ENCODE measurements around the gene SFT2D1.

Gene SFT2D1

GRCh38 chr6:166381733-166382499 lies 39.6 kb upstream of the SFT2D1 start:
- Histone ChIP-seq H3K27ac (0 out of 2 replicates have a peak overlapping the region, but pooled peaks have one; percentile 7), H3K36me3 (ENCODE audit: insufficient read depth) (no peaks in the 10 kb centered on the region), H3K27me3 (ENCODE audit: insufficient read depth, low read depth) (no peaks in the 10 kb centered on the region), H2AFZ (ENCODE audit: low read depth) (peak overlapping the region; percentile 62), H3K4me3 (IDR thresholded peaks at IDR 0.05; ENCODE audit: insufficient read depth, low read depth, low read length) (no peak overlapping the region), H4K20me1 (ENCODE audit: insufficient read depth) (no peaks in the 10 kb centered on the region), H3K79me2 (ENCODE audit: insufficient read depth, low read depth) (no peaks in the 10 kb centered on the region), H3K4me1 (ENCODE audit: low read depth, poor library complexity, severe bottlenecking) (peaks cover 21% of the 10 kb centered on the region), H3K9ac (peak overlapping the region; percentile 36; the same call in 1 of the 2 replicates), H3K4me2 (peak overlapping the region; percentile 86)
- peak; percentile 72 for TF ChIP-seq CTCF (conservative IDR thresholded peaks at IDR 0.05; ENCODE audit: low read depth, low read length)

DNA sequence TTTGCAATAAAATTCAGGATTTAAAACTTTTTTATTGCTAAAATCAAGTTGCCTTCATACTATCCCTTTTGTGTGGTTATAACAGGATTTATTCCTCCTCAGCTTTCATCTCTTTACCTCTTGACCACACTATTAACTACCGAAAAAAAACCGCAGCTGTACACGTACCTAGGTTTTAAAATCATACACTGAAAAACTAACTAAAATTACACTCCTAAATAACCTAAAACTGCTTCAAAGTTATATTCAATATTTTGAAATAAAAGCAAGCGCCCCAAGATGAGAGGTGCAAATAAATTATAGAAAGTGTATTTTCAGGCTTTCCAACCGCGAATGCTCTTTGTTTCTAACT lies 39.0 kb upstream of the SFT2D1 start:
- H3K27ac ChIP-seq, result 0 out of 2 replicates have a peak overlapping the region, but pooled peaks have one; percentile 7
- H3K27me3 ChIP-seq (ENCODE audit: insufficient read depth, low read depth), result no peaks in the 10 kb centered on the region
- no peak overlapping the region for H3K4me3 ChIP-seq (IDR thresholded peaks at IDR 0.05; ENCODE audit: insufficient read depth, low read depth, low read length)
- H3K79me2 ChIP-seq (ENCODE audit: insufficient read depth, low read depth), result no peaks in the 10 kb centered on the region
- peaks cover 21% of the 10 kb centered on the region for H3K4me1 ChIP-seq (ENCODE audit: low read depth, poor library complexity, severe bottlenecking)
- H3K4me2 ChIP-seq, result peak overlapping the region; percentile 86
- H2AFZ ChIP-seq (ENCODE audit: low read depth), result peak overlapping the region; percentile 62
- TF ChIP-seq CTCF (conservative IDR thresholded peaks at IDR 0.05; ENCODE audit: low read depth, low read length), result no peak
- no peaks in the 10 kb centered on the region for H3K36me3 ChIP-seq (ENCODE audit: insufficient read depth)
- H4K20me1 ChIP-seq (ENCODE audit: insufficient read depth), result no peaks in the 10 kb centered on the region
- H3K9ac ChIP-seq, result peak overlapping the region; percentile 36; the same call in 1 of the 2 replicates

DNA sequence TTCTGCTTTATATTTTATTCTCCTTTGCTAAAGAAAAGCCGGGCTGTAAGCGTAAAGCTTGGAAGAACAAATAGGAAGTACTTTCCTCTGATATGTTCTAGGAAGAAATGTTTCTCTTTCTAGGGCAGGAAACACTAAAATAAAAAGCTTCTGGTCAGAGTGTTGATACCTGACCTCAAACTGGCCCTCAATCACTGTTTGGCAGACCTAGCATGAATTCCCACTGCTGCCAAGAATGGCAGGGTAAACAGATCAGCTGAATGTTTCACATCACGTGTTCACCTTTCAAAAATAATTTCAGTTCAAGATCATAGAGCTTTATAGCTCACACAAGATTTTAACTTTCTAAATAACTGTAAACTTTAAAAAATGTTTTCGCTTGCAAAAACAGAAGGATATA lies 37.5 kb upstream of the SFT2D1 start:
- Histone ChIP-seq H2AFZ (ENCODE audit: low read depth) (no peak overlapping the region), H3K4me1 (ENCODE audit: low read depth, poor library complexity, severe bottlenecking) (peaks cover 37% of the 10 kb centered on the region), H3K4me2 (no peak overlapping the region), H3K36me3 (ENCODE audit: insufficient read depth) (no peaks in the 10 kb centered on the region), H3K27ac (no peak overlapping the region), H4K20me1 (ENCODE audit: insufficient read depth) (no peaks in the 10 kb centered on the region), H3K4me3 (IDR thresholded peaks at IDR 0.05; ENCODE audit: insufficient read depth, low read depth, low read length) (no peak overlapping the region), H3K9ac (no peak overlapping the region), H3K79me2 (ENCODE audit: insufficient read depth, low read depth) (no peaks in the 10 kb centered on the region), H3K27me3 (ENCODE audit: insufficient read depth, low read depth) (no peaks in the 10 kb centered on the region)
- TF ChIP-seq CTCF (conservative IDR thresholded peaks at IDR 0.05; ENCODE audit: low read depth, low read length), result no peak

DNA sequence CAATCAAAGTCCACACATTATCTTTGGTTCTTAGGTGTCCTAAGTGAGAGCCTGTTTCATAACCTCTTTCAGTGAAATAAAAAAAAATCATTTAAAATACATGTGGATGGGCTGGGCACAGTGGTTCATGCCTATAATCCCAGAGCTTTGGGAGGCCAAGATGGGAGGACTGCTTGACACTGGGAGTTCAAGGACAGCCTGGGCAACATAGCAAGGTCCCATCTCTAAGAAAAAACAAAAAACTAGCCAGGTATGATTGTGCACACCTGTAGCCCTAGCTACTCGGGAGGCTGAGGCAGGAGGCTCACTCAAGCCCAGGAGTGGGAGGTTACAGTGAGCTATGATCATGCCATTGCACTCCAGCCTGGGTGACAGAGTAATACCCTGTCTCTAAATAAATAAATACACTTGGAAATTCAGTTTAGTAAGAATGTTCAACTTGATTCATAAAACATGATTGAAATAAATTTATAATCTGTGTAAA lies 36.8 kb upstream of the SFT2D1 start:
- Histone ChIP-seq H4K20me1 (ENCODE audit: insufficient read depth) (no peaks in the 10 kb centered on the region), H2AFZ (ENCODE audit: low read depth) (no peak overlapping the region), H3K79me2 (ENCODE audit: insufficient read depth, low read depth) (no peaks in the 10 kb centered on the region), H3K4me2 (no peak overlapping the region), H3K9ac (no peak overlapping the region), H3K36me3 (ENCODE audit: insufficient read depth) (no peaks in the 10 kb centered on the region), H3K4me1 (ENCODE audit: low read depth, poor library complexity, severe bottlenecking) (peaks cover 39% of the 10 kb centered on the region), H3K4me3 (IDR thresholded peaks at IDR 0.05; ENCODE audit: insufficient read depth, low read depth, low read length) (no peak overlapping the region), H3K27me3 (ENCODE audit: insufficient read depth, low read depth) (no peaks in the 10 kb centered on the region), H3K27ac (no peak overlapping the region)
- no peak for TF ChIP-seq CTCF (conservative IDR thresholded peaks at IDR 0.05; ENCODE audit: low read depth, low read length)

All from KMS-11 (cell line).